A204.1 (cell line): ENCODE data around the gene ZBTB1.
A peak's percentile ranks its signal among the peaks of the same experiment; 100 is the strongest.
"Not testable (repeated sequence)": the region's sequence is repeated elsewhere in the genome, so short reads cannot be mapped to it uniquely, and the experiment has no call there.

Experiments used
- FAIRE-seq: peaks from 2 replicates; lab custom pipeline; 2012; peaks lifted over from hg19 to GRCh38; lab: Jason Lieb, UNC

ZBTB1 gene

GRCh38 chr14:64501411-64502171 is 3.0 kb upstream of the ZBTB1 start:
- FAIRE-seq: no peak

GRCh38 chr14:64502456-64502855 is 2.1 kb upstream of the ZBTB1 start:
- FAIRE-seq: no peak

DNA sequence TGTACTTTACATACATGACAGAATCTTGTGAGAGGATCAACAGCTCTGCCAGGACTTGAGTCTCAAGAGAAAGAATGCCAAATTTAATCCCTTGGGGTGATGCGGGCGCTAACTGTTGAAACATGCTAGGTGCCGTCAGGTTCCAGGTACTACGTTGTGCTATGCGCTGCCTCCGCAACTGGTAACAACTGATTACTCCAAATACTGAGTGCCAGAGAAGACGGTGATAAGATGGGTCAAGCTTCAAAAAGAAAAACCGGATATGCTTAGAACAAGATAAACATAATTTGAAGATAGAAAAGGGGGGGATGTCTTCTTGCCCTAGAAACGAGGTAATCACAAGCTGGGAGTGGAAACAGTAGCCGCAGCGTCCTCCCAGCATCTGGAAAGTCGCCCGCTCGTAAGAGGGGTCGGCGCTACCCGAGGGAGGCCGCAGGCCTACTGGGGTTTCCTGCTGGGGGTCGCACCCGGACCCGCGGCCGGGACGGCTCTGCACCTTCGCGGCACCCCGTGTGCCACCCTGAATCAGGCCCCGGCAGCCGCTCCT is 1.6 kb upstream of the ZBTB1 start:
- no peak for FAIRE-seq

GRCh38 chr14:64503434-64504309 is 898 bp upstream of the ZBTB1 start, which contains the start of gene ZBTB25:
TSS of gene ZBTB25 (minus strand) at chr14:64503838. CDS start at chr14:64490533, 13,305 bp downstream.
- FAIRE-seq: no peak

DNA sequence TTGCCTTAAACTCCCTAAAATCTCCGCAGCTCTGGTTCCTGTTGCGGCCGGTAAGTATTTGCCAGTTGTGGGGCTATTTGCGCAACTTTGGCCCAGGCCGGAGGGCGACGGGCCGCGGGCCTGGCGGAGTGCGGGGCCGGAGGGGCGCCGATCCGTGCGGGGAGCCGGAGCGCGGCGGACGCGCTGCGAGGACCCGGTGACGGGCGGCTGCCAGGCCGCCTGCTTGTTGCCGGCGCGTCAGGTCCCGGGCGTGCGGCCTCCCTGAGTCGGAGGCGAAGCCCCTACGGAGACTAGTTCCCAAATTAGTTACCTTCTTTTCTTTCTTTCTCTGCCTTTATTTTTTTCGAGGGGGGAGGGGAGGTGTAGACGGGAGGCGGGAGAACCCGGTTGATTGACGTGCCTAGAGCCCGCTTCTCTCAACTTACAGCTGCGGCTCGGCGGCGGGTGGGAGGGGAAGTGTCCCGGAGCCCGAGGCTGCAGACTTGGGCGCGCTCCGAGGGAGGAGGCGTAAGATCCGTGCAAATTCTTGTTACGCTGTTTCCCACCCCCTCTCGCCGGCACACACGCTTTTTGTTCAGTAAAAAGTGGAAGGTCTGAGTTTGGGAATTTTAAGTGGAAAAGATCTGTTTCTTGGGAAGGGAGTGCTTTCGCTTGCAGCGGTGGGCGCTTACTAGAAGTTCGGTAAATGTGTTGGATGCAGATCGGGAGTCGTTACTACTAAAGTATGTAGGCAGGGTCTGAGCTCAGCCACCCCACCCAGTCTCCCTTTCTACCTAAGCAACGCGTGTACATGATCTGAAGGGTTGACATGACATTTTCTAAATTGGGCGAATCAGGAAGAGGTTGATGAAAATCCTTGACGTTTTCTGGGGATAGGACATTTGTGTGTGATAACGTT is 576 bp downstream of the ZBTB1 start:
- no peak for FAIRE-seq

DNA sequence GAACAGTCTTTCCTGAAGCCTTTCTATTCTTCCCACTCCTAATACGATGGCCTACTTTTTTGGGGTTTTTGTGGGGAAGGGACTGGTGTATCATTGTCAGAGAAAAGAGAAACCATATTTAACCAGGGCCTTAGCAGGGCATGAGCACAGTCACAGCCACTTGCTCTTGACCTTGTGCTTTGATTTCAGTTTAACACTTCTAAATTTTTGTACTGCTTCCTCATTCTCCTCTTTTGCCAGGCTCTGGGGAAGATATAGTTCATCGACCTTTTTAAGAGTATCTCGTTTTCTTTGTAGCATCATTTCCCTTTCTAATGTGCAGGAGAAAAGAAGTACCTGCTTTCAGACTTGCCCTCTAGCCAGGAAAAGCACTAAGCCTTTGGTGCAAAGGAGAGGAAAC is 2.2 kb downstream of the ZBTB1 start:
- no peak for FAIRE-seq

GRCh38 chr14:64507376-64508156 is 3.0 kb downstream of the ZBTB1 start:
- no peak for FAIRE-seq

- no peak for FAIRE-seq
These were observed 3.7 kb downstream of the ZBTB1 start for GRCh38 chr14:64508215-64508776.

GRCh38 chr14:64509036-64509435 is 4.5 kb downstream of the ZBTB1 start:
- FAIRE-seq: no peak

GRCh38 chr14:64510825-64511671 is 6.5 kb downstream of the ZBTB1 start:
- FAIRE-seq: peak; percentile 78

DNA sequence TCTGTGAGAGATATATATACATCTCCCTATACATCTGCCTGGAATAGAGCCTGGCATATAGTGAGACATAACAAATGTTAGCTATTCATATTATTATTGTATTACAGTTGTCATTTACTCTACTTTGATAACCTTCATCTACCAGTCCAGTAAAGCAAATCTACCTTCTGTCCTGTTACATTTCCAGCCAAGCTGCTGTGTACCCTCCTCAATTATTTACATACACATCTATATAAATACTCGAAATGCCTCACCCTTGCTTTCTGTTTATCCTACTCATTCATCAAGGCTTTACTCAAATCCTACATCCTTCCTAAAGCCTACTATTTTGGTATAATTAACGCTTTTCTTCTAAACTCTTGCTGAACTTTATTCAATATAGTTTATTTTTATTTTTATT is 8.7 kb downstream of the ZBTB1 start:
- no peak for FAIRE-seq

DNA sequence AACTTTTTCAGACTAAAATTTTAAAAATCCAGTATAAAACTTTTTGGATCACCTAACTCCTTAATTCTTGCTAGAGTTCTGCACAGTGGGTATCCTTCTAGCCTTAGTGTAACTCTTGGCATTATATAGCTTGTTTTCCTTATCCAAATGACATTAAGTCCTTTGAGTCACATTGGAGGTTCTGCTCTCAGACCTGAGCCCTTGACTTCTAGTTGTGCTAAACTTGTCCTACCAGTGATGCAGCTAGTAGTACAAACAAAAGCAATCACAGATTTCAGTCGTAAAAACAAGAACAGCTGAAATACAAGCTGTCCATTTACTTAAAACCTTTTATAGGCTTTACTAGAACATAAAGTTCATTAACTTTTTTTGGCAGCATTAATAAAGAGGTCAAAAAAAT is 10.5 kb downstream of the ZBTB1 start:
- no peak for FAIRE-seq

- no peak for FAIRE-seq
These were observed 12.4 kb downstream of the ZBTB1 start for GRCh38 chr14:64516969-64517368.

DNA sequence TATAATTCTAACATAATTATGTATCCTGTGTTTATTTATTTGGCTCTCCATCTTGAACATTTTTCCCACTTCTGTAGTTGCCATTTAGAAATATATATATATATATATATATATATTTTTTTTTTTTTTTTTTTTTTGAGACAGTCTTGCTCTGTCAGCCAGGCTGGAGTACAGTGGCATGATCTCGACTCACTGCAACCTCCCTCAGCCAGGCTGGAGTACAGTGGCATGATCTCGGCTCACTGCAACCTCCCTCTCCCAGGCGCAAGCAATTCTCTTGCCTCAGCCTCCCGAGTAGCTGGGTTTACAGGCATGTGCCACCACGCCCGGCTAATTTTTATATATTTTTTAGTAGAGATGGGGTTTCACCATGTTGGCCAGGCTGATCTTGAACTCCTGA is 13.1 kb downstream of the ZBTB1 start:
- not testable (repeated sequence) for FAIRE-seq

- no peak for FAIRE-seq
These were observed 13.7 kb downstream of the ZBTB1 start for GRCh38 chr14:64518229-64518628.

DNA sequence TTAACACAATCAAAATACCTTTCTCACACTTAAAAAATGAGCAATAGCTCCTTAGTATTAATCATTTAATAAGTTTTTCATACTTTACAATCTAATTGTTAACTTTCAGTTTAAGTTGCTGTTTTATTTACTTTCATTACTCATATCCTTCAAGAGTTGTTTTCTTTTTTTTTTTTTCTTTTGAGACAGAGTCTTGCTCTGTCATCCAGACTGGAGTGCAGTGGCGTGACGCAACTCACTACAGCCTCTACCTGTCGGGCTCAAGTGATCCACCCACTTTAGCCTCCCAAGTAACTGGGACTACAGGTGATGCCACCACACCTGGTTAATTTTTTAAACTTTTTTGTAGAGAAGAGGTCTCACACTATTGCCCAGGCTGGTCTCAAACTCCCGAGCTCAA is 16.1 kb downstream of the ZBTB1 start:
- FAIRE-seq: peak; percentile 3

DNA sequence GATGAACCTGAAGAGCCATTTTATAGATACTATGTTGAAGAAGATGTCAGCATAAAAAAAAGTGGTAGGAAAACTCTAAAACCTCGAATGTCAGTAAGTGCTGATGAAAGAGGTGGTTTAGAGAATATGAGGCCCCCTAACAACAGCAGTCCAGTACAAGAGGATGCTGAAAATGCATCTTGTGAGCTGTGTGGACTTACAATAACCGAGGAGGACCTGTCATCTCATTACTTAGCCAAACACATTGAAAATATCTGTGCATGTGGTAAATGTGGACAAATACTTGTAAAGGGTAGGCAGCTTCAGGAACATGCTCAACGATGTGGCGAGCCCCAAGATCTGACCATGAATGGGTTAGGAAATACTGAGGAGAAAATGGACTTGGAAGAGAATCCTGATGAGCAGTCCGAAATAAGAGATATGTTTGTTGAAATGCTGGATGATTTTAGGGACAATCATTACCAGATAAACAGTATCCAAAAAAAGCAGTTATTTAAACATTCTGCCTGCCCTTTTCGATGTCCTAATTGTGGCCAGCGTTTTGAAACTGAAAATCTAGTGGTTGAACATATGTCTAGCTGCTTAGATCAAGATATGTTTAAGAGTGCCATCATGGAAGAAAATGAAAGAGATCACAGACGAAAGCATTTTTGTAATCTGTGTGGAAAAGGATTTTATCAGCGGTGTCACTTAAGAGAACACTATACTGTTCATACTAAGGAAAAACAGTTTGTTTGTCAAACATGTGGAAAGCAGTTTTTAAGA is 18.2 kb downstream of the ZBTB1 start:
- FAIRE-seq: no peak

- FAIRE-seq: no peak
These were observed 20.8 kb downstream of the ZBTB1 start for GRCh38 chr14:64525354-64525753.

GRCh38 chr14:64531567-64531966 is 27.0 kb downstream of the ZBTB1 start:
- no peak for FAIRE-seq
